ACC112 (cell line): ENCODE data around the gene NF2.
"Not testable (repeated sequence)": the region's sequence is repeated elsewhere in the genome, so short reads cannot be mapped to it uniquely, and the experiment has no call there.

Experiments
- H2AFZ ChIP-seq: fragments of 200-600 bp; sonication (generic); one replicate; pipeline ENCODE4 v1.6.0; 2017; ENCODE audit warnings: antibody characterized with exemption, low read length; ENCODE audit not compliant: unreplicated experiment
- H3K27ac ChIP-seq: fragments of 200-600 bp; sonication (generic); 2 replicates; pipeline ENCODE4 v1.5.1; 2014; ENCODE audit warnings: low read depth, mild to moderate bottlenecking, antibody characterized with exemption, low read length, moderate library complexity
- H3K27me3 ChIP-seq: fragments of 200-600 bp; sonication (generic); 2 replicates; pipeline ENCODE4 v1.6.1; 2014; ENCODE audit warnings: mild to moderate bottlenecking, antibody characterized with exemption, low read length, moderate library complexity, mixed read lengths; ENCODE audit not compliant: insufficient read depth
- H3K36me3 ChIP-seq: fragments of 200-600 bp; sonication (generic); 2 replicates; pipeline ENCODE4 v1.6.1; 2016; ENCODE audit warnings: mild to moderate bottlenecking, antibody characterized with exemption, low read length, moderate library complexity, mixed read lengths; ENCODE audit not compliant: insufficient read depth
- H3K4me1 ChIP-seq: fragments of 200-600 bp; sonication (generic); one replicate; pipeline ENCODE4 v1.6.1; 2016; ENCODE audit warnings: low read length, mixed read lengths; ENCODE audit not compliant: insufficient read depth, unreplicated experiment, control insufficient read depth
- H3K4me3 ChIP-seq: fragments of 200-600 bp; sonication (generic); 2 replicates; pipeline ENCODE4 v1.5.1; 2014; ENCODE audit warnings: mild to moderate bottlenecking, low read depth, low read length
- H3K79me2 ChIP-seq: fragments of 200-600 bp; sonication (generic); one replicate; pipeline ENCODE4 v1.6.0; 2016; ENCODE audit warnings: low read length; ENCODE audit not compliant: control insufficient read depth, unreplicated experiment, insufficient read depth

NF2 gene

GRCh38 chr22:29597871-29598683 lies 5.4 kb upstream of the NF2 start:
- H3K36me3 ChIP-seq, H3K27ac ChIP-seq, H3K4me1 ChIP-seq, H2AFZ ChIP-seq, H3K79me2 ChIP-seq, H3K27me3 ChIP-seq, H3K4me3 ChIP-seq: not testable (repeated sequence)

GRCh38 chr22:29598684-29599020 lies 4.8 kb upstream of the NF2 start:
- Histone ChIP-seq H3K36me3 (no peaks in the 10 kb centered on the region), H3K27ac (no peak overlapping the region), H2AFZ (no peak overlapping the region), H3K79me2 (no peaks in the 10 kb centered on the region), H3K4me3 (no peak overlapping the region), H3K27me3 (no peaks in the 10 kb centered on the region), H3K4me1 (no peaks in the 10 kb centered on the region)

GRCh38 chr22:29604076-29604360 lies 585 bp downstream of the NF2 start:
- no peaks in the 10 kb centered on the region for H3K27me3 ChIP-seq
- peak overlapping the region; percentile 40 for H3K27ac ChIP-seq
- peak overlapping the region; percentile 90 for H3K4me3 ChIP-seq
- H3K79me2 ChIP-seq, result peaks cover 46% of the 10 kb centered on the region
- H3K4me1 ChIP-seq, result peaks cover 9% of the 10 kb centered on the region
- H3K36me3 ChIP-seq, result no peaks in the 10 kb centered on the region
- peak overlapping the region; percentile 57 for H2AFZ ChIP-seq

DNA sequence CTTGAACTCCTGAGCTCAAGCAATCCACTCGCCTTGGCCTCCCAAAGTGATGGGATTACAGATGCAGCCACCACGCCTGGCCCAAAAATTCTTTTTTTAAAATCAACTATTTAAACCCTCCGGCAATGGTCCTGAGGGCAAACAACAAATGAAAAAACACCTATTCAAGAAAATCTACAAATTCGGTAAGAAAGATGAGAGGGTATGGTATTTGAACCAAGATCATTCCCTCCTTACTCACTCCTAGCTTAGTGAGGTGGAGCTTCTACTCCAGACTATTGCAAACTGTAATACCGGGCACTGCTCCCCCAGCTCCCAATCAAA lies 2.1 kb downstream of the NF2 start:
- Histone ChIP-seq H3K36me3 (no peaks in the 10 kb centered on the region), H3K4me3 (0 out of 2 replicates have a peak overlapping the region, but pooled peaks have one; percentile 90), H3K4me1 (peaks cover 9% of the 10 kb centered on the region), H3K27ac (no peak overlapping the region), H3K27me3 (no peaks in the 10 kb centered on the region), H2AFZ (no peak overlapping the region), H3K79me2 (peaks cover 56% of the 10 kb centered on the region)

DNA sequence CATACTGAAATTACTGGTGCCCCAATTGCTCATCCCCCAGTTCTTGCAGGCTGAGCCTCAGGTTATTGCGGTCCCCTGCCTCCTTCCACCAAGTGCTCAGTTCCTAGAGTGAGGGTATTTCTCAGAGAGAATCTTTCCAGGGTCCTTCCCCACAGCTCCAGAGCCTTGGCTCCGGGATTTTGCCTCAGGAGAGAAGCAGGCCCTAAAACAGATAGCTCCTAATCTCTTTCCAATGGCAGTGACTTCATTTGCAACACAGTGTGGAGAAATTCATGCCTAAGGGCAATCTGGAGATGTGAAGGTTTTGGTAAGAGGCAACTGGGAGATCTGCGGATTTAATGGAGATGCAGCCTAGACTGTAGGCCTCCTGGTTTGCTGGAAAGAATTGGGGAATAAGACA lies 2.9 kb downstream of the NF2 start:
- H3K27ac ChIP-seq, result no peak overlapping the region
- H3K36me3 ChIP-seq, result no peaks in the 10 kb centered on the region

GRCh38 chr22:29607426-29607825 lies 4.0 kb downstream of the NF2 start:
- peaks cover 63% of the 10 kb centered on the region for H3K79me2 ChIP-seq
- no peak overlapping the region for H2AFZ ChIP-seq
- H3K27ac ChIP-seq, result no peak overlapping the region
- no peak overlapping the region for H3K4me3 ChIP-seq
- H3K36me3 ChIP-seq, result no peaks in the 10 kb centered on the region
- H3K27me3 ChIP-seq, result no peaks in the 10 kb centered on the region
- peaks cover 9% of the 10 kb centered on the region for H3K4me1 ChIP-seq

More for the DNA sequence above, 2.9 kb downstream of the NF2 start:
- no peak overlapping the region for H2AFZ ChIP-seq
- no peaks in the 10 kb centered on the region for H3K27me3 ChIP-seq
- H3K79me2 ChIP-seq, result peaks cover 60% of the 10 kb centered on the region
- no peak overlapping the region for H3K4me3 ChIP-seq
- peaks cover 9% of the 10 kb centered on the region for H3K4me1 ChIP-seq

DNA sequence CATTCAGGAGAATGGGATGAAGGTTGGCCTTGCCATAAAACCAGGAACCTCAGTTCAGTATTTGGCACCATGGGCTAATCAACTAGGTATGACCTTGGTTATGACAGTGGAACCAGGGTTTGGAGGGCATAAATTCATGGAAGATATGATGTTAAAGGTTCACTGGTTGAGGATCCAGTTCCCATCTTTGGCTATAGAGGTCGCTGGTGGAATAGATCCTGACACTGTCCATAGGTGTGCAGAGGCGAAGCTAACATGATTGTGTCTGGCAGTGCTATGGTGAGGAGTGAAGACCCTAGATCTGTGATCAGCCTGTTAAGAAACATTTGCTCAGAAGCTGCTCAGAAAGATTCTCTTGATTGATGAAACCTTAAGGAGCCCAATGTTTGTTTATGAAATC lies 5.7 kb downstream of the NF2 start:
- no peak overlapping the region for H2AFZ ChIP-seq
- no peak overlapping the region for H3K27ac ChIP-seq
- H3K4me1 ChIP-seq, result peaks cover 9% of the 10 kb centered on the region
- H3K27me3 ChIP-seq, result no peaks in the 10 kb centered on the region
- no peak overlapping the region for H3K4me3 ChIP-seq
- no peaks in the 10 kb centered on the region for H3K36me3 ChIP-seq
- H3K79me2 ChIP-seq, result peaks cover 64% of the 10 kb centered on the region

DNA sequence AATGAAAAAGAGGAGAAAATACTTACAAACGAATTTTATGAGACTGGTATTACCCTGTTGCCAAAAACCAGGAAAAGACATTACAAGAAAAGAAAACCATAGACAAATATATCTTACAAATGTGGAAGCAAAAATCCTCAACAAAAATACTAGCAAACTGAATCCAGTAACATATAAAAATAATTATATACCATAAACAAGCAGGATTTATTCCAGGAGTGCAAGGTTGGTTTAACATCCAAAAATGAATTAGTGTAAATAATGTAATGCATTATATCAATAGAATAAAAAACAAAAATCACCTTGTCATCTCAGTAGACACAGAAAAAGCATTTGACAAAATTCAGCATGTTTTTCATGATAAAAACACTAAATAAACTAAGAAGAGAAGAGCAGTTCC lies 7.3 kb downstream of the NF2 start:
- Histone ChIP-seq H3K27ac (no peak overlapping the region), H3K79me2 (peaks cover 57% of the 10 kb centered on the region), H2AFZ (no peak overlapping the region)

DNA sequence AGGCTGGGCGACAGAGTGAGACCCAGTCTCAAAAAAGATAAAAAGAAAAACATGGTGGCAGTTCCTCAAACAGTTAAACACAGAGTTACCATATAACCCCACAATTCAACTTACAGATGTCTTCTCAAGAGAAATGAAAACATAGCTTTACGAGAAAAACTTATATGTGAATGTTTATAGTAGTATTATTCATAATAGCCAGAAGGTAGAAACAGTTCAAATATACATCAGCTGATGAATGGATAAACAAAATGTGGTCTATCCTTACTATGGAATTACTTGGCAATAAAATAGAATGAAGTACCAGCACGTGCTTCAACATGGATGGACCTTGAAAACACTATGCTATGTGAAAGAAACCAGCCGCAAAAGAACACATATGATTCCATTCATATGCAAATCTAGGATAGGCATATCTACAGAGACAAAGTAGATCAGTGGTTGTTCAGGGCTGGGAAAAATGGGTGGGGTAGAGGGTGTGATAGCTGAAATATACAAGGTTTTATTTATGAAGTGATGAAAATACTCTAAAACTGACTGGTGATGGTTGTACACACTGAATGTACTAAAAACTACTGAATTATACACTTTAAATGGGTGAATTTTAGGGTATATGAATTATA lies 12.4 kb downstream of the NF2 start:
- peaks cover 53% of the 10 kb centered on the region for H3K79me2 ChIP-seq
- H3K27me3 ChIP-seq, result no peaks in the 10 kb centered on the region
- H2AFZ ChIP-seq, result no peak overlapping the region
- H3K4me1 ChIP-seq, result peaks cover 17% of the 10 kb centered on the region
- H3K27ac ChIP-seq, result no peak overlapping the region
- no peak overlapping the region for H3K4me3 ChIP-seq
- no peaks in the 10 kb centered on the region for H3K36me3 ChIP-seq

More for the DNA sequence above, 7.3 kb downstream of the NF2 start:
- H3K4me3 ChIP-seq, result no peak overlapping the region
- no peaks in the 10 kb centered on the region for H3K36me3 ChIP-seq
- no peaks in the 10 kb centered on the region for H3K27me3 ChIP-seq
- H3K4me1 ChIP-seq, result peaks cover 6% of the 10 kb centered on the region

DNA sequence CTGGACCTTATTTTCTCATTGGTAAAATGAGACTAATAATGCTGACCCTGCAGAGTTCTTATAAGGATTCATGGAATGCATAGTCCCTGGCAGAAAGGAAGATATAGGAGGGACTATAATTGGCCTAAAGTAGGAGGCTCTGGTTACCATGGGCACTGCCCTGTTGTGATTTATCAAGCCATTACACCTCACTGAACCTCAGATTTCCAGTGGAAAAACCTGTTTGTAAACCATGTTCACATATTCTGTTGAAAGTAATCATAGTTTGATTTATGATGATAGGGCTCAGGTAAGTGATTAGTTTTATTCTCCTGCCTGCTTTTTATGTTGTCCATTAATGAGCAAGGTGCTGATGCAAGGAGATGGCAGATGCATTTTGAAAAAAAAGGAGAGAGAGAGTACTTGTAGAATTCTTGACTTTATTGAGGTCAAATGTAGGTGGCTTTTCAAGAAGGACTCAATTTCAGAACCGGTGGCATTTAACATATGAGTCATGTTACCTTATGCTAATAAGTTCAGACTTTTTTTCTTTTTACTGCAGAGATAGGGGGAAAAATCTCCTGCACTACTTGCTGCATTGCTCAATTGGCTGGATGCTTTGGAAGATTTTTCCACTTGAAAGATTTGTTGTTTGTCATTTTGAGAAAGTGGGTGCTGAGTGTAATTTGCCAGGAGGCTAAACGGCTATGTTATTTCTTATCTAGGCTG lies 14.6 kb downstream of the NF2 start:
- no peak overlapping the region for H3K4me3 ChIP-seq
- H3K27ac ChIP-seq, result peak overlapping the region; percentile 40; the same call in 1 of the 2 replicates
- no peaks in the 10 kb centered on the region for H3K27me3 ChIP-seq
- H3K36me3 ChIP-seq, result no peaks in the 10 kb centered on the region
- no peak overlapping the region for H2AFZ ChIP-seq
- peaks cover 50% of the 10 kb centered on the region for H3K79me2 ChIP-seq
- peaks cover 26% of the 10 kb centered on the region for H3K4me1 ChIP-seq
